Prostate gland (tissue), 2 donors: ENCODE results near the gene AK4. TPM values are rescaled to one million over a fixed set of nuclear protein-coding genes. Genes with fewer than 3 reads are reported as not detected.
A peak's percentile ranks its signal among the peaks of the same experiment; 100 is the strongest.

Experiments
- DNase-seq: peaks from one replicate; pipeline ENCODE4 v3.0.0-alpha.2; 2019; ENCODE audit warnings: low spot score
- H3K27ac ChIP-seq, 2 donors: fragments of 200-600 bp; sonication (generic); 2 replicates each; pipeline ENCODE4 v1.5.1; 2017 to 2019
- H3K27me3 ChIP-seq: fragments of 200-600 bp; sonication (generic); replicated peaks from 2 replicates; pipeline ENCODE4 v1.5.1; 2019; ENCODE audit not compliant: insufficient read depth
- H3K36me3 ChIP-seq, 2 donors: fragments of 200-600 bp; sonication (generic); 1 replicate in 1 of 2; 2 replicates in 1 of 2; pipeline versions ENCODE4 v1.5.1 to v1.8.1; 2017 to 2019
- H3K4me1 ChIP-seq: fragments of 200-600 bp; sonication (generic); replicated peaks from 2 replicates; pipeline ENCODE4 v1.5.1; 2019
- H3K4me3 ChIP-seq, 2 donors: fragments of 200-600 bp; sonication (generic); 2 replicates each; pipeline ENCODE4 v1.5.1; 2017 to 2019
- H3K9me3 ChIP-seq: fragments of 200-600 bp; sonication (generic); 2 replicates; pipeline ENCODE4 v1.5.1; 2017
- POLR2A ChIP-seq: fragments of 450-650 bp; IDR thresholded peaks from one replicate; pipeline ENCODE4 v1.6.1; 2016; ENCODE audit warnings: antibody characterized with exemption, mild to moderate bottlenecking
- POLR2AphosphoS5 ChIP-seq: sonication (generic); formaldehyde crosslinking; IDR thresholded peaks from one replicate; pipeline ENCODE4 v1.6.1; 2017; ENCODE audit warnings: antibody characterized with exemption
- WGBS: methylation state at CpG from one replicate; pipeline ENCODE4 v1.1.5; 2018; 5-methylcytosine and 5-hydroxymethylcytosine counted together
- intact Hi-C: fragments of 100-400 bp; cut with DNase I; formaldehyde crosslinking; loops from one replicate; pipeline ENCODE4 v1.14.2; 2022
- total RNA-seq, 2 donors: library from RNA; depleted of rRNA; stranded (reverse); fragments of >200 nt; gene quantifications; one replicate each; pipeline ENCODE4 v1.1.0, GENCODE V29; 2016
- TF ChIP-seq, protein P1 (sequence below), 4 experiments: fragments of 200-600 bp in 2 of 4; fragments of 450-650 bp in 2 of 4; sonication (generic) in 2 of 4; IDR thresholded peaks; 1 replicate in 3 of 4; 2 replicates in 1 of 4; pipeline ENCODE4 v1.5.1; 2016 to 2019; ENCODE audit warnings: antibody characterized with exemption in 4 of 4, mild to moderate bottlenecking in 2 of 4, moderate library complexity in 2 of 4

AK4 gene
- total RNA-seq, 2 donors from 2014 or later, result 46.5 to 63.1 TPM

DNA sequence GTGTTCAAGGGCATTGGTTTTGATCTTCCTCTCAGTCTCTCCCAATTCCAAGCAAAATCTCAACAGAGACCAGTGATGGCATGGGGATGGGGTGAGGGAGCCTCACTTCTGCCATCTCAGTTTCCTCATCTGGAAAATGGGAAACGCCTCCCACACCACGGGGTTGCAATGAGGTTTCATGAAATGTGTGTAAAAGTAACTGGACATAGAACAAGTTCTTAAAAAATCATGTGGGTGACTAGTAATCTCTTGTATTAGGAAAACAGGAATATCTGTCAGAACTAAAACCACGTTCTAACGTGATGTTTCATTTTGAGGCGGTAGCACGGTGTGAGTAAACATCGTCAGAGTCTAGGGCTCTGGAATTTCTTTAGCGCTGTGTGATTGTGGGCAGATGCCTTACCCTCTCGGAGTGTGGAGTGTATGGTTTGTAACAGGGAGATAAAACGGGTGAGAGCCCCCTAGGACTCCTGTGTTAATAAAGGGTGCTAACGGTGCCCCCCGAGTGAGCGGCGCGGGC lies 105.9 kb downstream of the AK4 start:
- H3K4me3 ChIP-seq, result peak overlapping the region; percentile 59 to 75
- no peaks in the 10 kb centered on the region for H3K36me3 ChIP-seq
- no peaks in the 10 kb centered on the region for H3K9me3 ChIP-seq
- 3% methylated on average over 15 of the region's 15 CpGs for WGBS
- H3K4me1 ChIP-seq, result no peaks in the 10 kb centered on the region
- no peaks in the 10 kb centered on the region for H3K27me3 ChIP-seq
- TF ChIP-seq POLR2A (no peak), POLR2AphosphoS5 (no peak)
- TF ChIP-seq, protein P1, sequence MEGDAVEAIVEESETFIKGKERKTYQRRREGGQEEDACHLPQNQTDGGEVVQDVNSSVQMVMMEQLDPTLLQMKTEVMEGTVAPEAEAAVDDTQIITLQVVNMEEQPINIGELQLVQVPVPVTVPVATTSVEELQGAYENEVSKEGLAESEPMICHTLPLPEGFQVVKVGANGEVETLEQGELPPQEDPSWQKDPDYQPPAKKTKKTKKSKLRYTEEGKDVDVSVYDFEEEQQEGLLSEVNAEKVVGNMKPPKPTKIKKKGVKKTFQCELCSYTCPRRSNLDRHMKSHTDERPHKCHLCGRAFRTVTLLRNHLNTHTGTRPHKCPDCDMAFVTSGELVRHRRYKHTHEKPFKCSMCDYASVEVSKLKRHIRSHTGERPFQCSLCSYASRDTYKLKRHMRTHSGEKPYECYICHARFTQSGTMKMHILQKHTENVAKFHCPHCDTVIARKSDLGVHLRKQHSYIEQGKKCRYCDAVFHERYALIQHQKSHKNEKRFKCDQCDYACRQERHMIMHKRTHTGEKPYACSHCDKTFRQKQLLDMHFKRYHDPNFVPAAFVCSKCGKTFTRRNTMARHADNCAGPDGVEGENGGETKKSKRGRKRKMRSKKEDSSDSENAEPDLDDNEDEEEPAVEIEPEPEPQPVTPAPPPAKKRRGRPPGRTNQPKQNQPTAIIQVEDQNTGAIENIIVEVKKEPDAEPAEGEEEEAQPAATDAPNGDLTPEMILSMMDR (IDR thresholded peaks at IDR 0.05), result no peak
- no peak for DNase-seq
- intact Hi-C loops, result no loop called here
- peak overlapping the region; percentile 40 to 46 for H3K27ac ChIP-seq

- WGBS, result under 1% methylated on average over 54 of the region's 88 CpGs
- intact Hi-C loops, result no loop called here
- Histone ChIP-seq H3K36me3 (no peaks in the 10 kb centered on the region), H3K27ac (peak overlapping the region; percentile 40 to 69), H3K27me3 (no peaks in the 10 kb centered on the region), H3K4me3 (peak overlapping the region; percentile 59 to 75), H3K9me3 (no peaks in the 10 kb centered on the region), H3K4me1 (no peaks in the 10 kb centered on the region)
- DNase-seq, result peak; percentile 75
- TF ChIP-seq POLR2A (peak; percentile 21), POLR2AphosphoS5 (no peak)
- TF ChIP-seq, protein P1 (IDR thresholded peaks at IDR 0.05), result peak in 1 of 4 experiments; percentile 24
These were observed 106.5 kb downstream of the AK4 start for GRCh38 chr1:65254320-65255034.

- Histone ChIP-seq H3K4me1 (no peaks in the 10 kb centered on the region), H3K27me3 (no peaks in the 10 kb centered on the region), H3K27ac (peak overlapping the region in 1 of 2 donors; percentile 40), H3K4me3 (peak overlapping the region; percentile 59 to 75), H3K36me3 (no peaks in the 10 kb centered on the region), H3K9me3 (no peaks in the 10 kb centered on the region)
- intact Hi-C loops, result no loop called here
- 11% methylated on average over 23 of the region's 23 CpGs for WGBS
- TF ChIP-seq, protein P1 (IDR thresholded peaks at IDR 0.05), result no peak
- TF ChIP-seq POLR2AphosphoS5, result no peak
- no peak for TF ChIP-seq POLR2A
- DNase-seq, result no peak
These were observed 107.1 kb downstream of the AK4 start for GRCh38 chr1:65255035-65255655.

DNA sequence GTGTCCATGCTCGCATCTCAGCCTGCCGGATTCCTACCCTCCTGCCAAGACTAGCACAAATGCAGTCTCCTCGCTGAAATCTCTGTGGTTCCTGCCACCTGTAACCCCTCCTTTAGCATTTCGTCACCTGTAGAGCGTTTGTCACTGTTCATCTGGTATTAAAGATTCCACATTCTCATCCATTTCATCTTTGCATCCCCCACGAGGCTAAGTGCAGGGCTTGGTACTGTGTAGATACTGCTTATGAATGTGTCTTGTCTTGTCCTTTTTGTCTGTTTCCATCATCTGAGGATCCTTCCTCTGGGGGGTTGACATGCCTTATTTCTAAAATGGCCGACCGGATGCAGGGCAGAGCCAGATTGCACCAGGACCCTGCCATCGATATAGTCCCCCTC lies 107.7 kb downstream of the AK4 start:
- Histone ChIP-seq H3K27ac (no peak overlapping the region), H3K4me3 (no peak overlapping the region), H3K36me3 (no peaks in the 10 kb centered on the region), H3K27me3 (no peaks in the 10 kb centered on the region), H3K4me1 (no peaks in the 10 kb centered on the region), H3K9me3 (no peaks in the 10 kb centered on the region)
- 83% methylated on average over 9 of the region's 9 CpGs for WGBS
- TF ChIP-seq POLR2A (no peak), POLR2AphosphoS5 (no peak)
- TF ChIP-seq, protein P1 (IDR thresholded peaks at IDR 0.05), result no peak
- no peak for DNase-seq
- intact Hi-C loops, result no loop called here
